Large intestine (tissue), 12 donors: ENCODE measurements around the gene SPATA32. TPM values are rescaled to one million over a fixed set of nuclear protein-coding genes. Genes with fewer than 3 reads are reported as not detected.
A peak's percentile ranks its signal among the peaks of the same experiment; 100 is the strongest.

ENCODE experiments used
- DNase-seq, 2 donors: peaks; one replicate each; pipeline versions ENCODE4 v3.0.0 to v3.0.0-alpha.2; 2013
- H3K27ac ChIP-seq: one replicate; pipeline ENCODE4 v1.5.1; 2013; ENCODE audit warnings: low read length
- H3K27me3 ChIP-seq: 2 replicates; pipeline ENCODE4 v1.6.1; 2013; ENCODE audit warnings: low read length; ENCODE audit not compliant: control insufficient read depth, insufficient read depth
- H3K36me3 ChIP-seq: 2 replicates; pipeline ENCODE4 v1.6.1; 2013; ENCODE audit warnings: low read length; ENCODE audit not compliant: control insufficient read depth, insufficient read depth
- H3K4me1 ChIP-seq: one replicate; pipeline ENCODE4 v1.6.1; 2013; ENCODE audit warnings: low read length; ENCODE audit not compliant: control insufficient read depth, insufficient read depth
- H3K4me3 ChIP-seq: one replicate; pipeline ENCODE4 v1.5.1; 2013; ENCODE audit warnings: low read length
- H3K9me3 ChIP-seq: one replicate; pipeline ENCODE4 v1.6.1; 2013; ENCODE audit warnings: mild to moderate bottlenecking, low read depth, low read length, moderate library complexity; ENCODE audit not compliant: control insufficient read depth
- WGBS: methylation state at CpG from one replicate; pipeline ENCODE4 v1.1.5; 2013; ENCODE audit warnings: low lambda C conversion rate; ENCODE audit not compliant: insufficient coverage; 5-methylcytosine and 5-hydroxymethylcytosine counted together
- long read RNA-seq, 11 donors: transcript quantifications; one replicate each; lab custom pipeline, GENCODE V29; 2026
- polyA plus RNA-seq: library from polyadenylated mRNA; unstranded; fragments of 120-200 nt; gene quantifications from one replicate; pipeline ENCODE4 v1.2.1, GENCODE V29; 2013

SPATA32 gene
- 0.24 TPM for polyA plus RNA-seq
- long read RNA-seq, donor 1, result 0 reads
- long read RNA-seq, donor 2, result 0 reads
- long read RNA-seq, donor 3, result 0 reads
- long read RNA-seq, donor 4, result 0 reads
- long read RNA-seq, donor 5, result 0 reads
- long read RNA-seq, donor 6, result 0 reads
- long read RNA-seq, donor 7, result 0 reads
- long read RNA-seq, donor 8, result 0 reads
- long read RNA-seq, donor 9, result 0 reads
- long read RNA-seq, donor 10, result 0 reads
- long read RNA-seq, donor 11, result 0 reads

- Histone ChIP-seq H3K4me1 (peaks cover 33% of the 10 kb centered on the region), H3K27me3 (no peaks in the 10 kb centered on the region), H3K36me3 (peaks cover 24% of the 10 kb centered on the region), H3K9me3 (no peaks in the 10 kb centered on the region), H3K27ac (no peak within 1 kb of the TSS), H3K4me3 (peak within 1 kb of the TSS; percentile 62)
- no CpG with 5 or more reads among the region's 68 CpGs for whole genome bisulfite sequencing
- peak in 1 of 2 donors; percentile 55 for DNase-seq
Observed at GRCh38 chr17:45261577-45262515, at the start of gene SPATA32. Gene SPATA32 (minus strand): TSS chr17:45262094. CDS start chr17:45262016, 78 bp downstream.

GRCh38 chr17:45311401-45311759, 49.5 kb upstream of the SPATA32 start:
- no peak overlapping the region for H3K4me3 ChIP-seq

GRCh38 chr17:45310380-45311324, 48.8 kb upstream of the SPATA32 start:
- no CpG with 5 or more reads among the region's 3 CpGs for WGBS
- peak overlapping the region; percentile 81 for H3K27ac ChIP-seq
- no peaks in the 10 kb centered on the region for H3K27me3 ChIP-seq
- no peak overlapping the region for H3K4me3 ChIP-seq
- H3K4me1 ChIP-seq, result peaks cover 52% of the 10 kb centered on the region
- peak; percentile 67 to 90 for DNase-seq
- no peaks in the 10 kb centered on the region for H3K36me3 ChIP-seq
- H3K9me3 ChIP-seq, result no peaks in the 10 kb centered on the region

More at GRCh38 chr17:45311401-45311759, 49.5 kb upstream of the SPATA32 start:
- no CpG with 5 or more reads among the region's 4 CpGs for WGBS
- Histone ChIP-seq H3K9me3 (no peaks in the 10 kb centered on the region), H3K27ac (peak overlapping the region; percentile 81), H3K4me1 (peaks cover 55% of the 10 kb centered on the region), H3K27me3 (no peaks in the 10 kb centered on the region), H3K36me3 (no peaks in the 10 kb centered on the region)
- DNase-seq, result no peak

- Histone ChIP-seq H3K27me3 (no peaks in the 10 kb centered on the region), H3K27ac (no peak overlapping the region), H3K36me3 (no peaks in the 10 kb centered on the region), H3K9me3 (no peaks in the 10 kb centered on the region), H3K4me1 (peaks cover 42% of the 10 kb centered on the region), H3K4me3 (no peak overlapping the region)
- no CpG with 5 or more reads among the region's 4 CpGs for WGBS
- no peak for DNase-seq
Observed at GRCh38 chr17:45309400-45309799, 47.5 kb upstream of the SPATA32 start.

- Histone ChIP-seq H3K27ac (no peak overlapping the region), H3K27me3 (no peaks in the 10 kb centered on the region), H3K4me1 (peaks cover 36% of the 10 kb centered on the region), H3K36me3 (no peaks in the 10 kb centered on the region), H3K9me3 (no peaks in the 10 kb centered on the region), H3K4me3 (no peak overlapping the region)
- WGBS, result no CpG with 5 or more reads among the region's 5 CpGs
- no peak for DNase-seq
Observed at GRCh38 chr17:45308840-45309239, 46.9 kb upstream of the SPATA32 start.

- no peaks in the 10 kb centered on the region for H3K36me3 ChIP-seq
- H3K4me3 ChIP-seq, result no peak overlapping the region
- no peak for DNase-seq
- no peak overlapping the region for H3K27ac ChIP-seq
- no peaks in the 10 kb centered on the region for H3K9me3 ChIP-seq
- H3K27me3 ChIP-seq, result no peaks in the 10 kb centered on the region
- no CpG with 5 or more reads among the region's 6 CpGs for WGBS
- H3K4me1 ChIP-seq, result peaks cover 28% of the 10 kb centered on the region
Observed at GRCh38 chr17:45308016-45308365, 46.1 kb upstream of the SPATA32 start.

GRCh38 chr17:45307290-45308015, 45.6 kb upstream of the SPATA32 start:
- peak in 1 of 2 donors; percentile 37 for DNase-seq
- Histone ChIP-seq H3K27ac (no peak overlapping the region), H3K9me3 (no peaks in the 10 kb centered on the region), H3K36me3 (no peaks in the 10 kb centered on the region), H3K4me1 (peaks cover 22% of the 10 kb centered on the region), H3K27me3 (no peaks in the 10 kb centered on the region), H3K4me3 (no peak overlapping the region)
- 64% methylated on average over 4 of the region's 9 CpGs for WGBS

- no peaks in the 10 kb centered on the region for H3K36me3 ChIP-seq
- no peaks in the 10 kb centered on the region for H3K27me3 ChIP-seq
- WGBS, result 86% methylated on average over 3 of the region's 5 CpGs
- no peak overlapping the region for H3K4me3 ChIP-seq
- no peak overlapping the region for H3K27ac ChIP-seq
- H3K4me1 ChIP-seq, result peaks cover 15% of the 10 kb centered on the region
- H3K9me3 ChIP-seq, result no peaks in the 10 kb centered on the region
- DNase-seq, result no peak
Observed at GRCh38 chr17:45306623-45307022, 44.7 kb upstream of the SPATA32 start.

- H3K4me3 ChIP-seq, result no peak overlapping the region
- no peak overlapping the region for H3K27ac ChIP-seq
- WGBS, result no CpG with 5 or more reads among the region's 4 CpGs
- H3K27me3 ChIP-seq, result no peaks in the 10 kb centered on the region
- no peaks in the 10 kb centered on the region for H3K9me3 ChIP-seq
- DNase-seq, result no peak
- no peaks in the 10 kb centered on the region for H3K36me3 ChIP-seq
- H3K4me1 ChIP-seq, result peaks cover 10% of the 10 kb centered on the region
Observed at GRCh38 chr17:45306094-45306493, 44.2 kb upstream of the SPATA32 start.
